H9 (cell line): ENCODE data around the gene NRXN3. TPM values are rescaled to one million over a fixed set of nuclear protein-coding genes. Genes with fewer than 3 reads are reported as not detected.

Source experiments
- DNase-seq: peaks from one replicate; pipeline ENCODE4 v3.0.0-alpha.2; 2017
- H2AFZ ChIP-seq: one replicate; pipeline ENCODE4 v1.6.1; 2013; ENCODE audit warnings: mild to moderate bottlenecking, low read length, control low read depth, moderate library complexity
- H2AK5ac ChIP-seq: 2 replicates; pipeline ENCODE4 v1.6.1; 2013; ENCODE audit warnings: low read length, control low read depth, mixed read lengths; ENCODE audit not compliant: insufficient read length
- H2BK120ac ChIP-seq: one replicate; pipeline ENCODE4 v1.6.1; 2013; ENCODE audit warnings: low read depth, mild to moderate bottlenecking, low read length, control low read depth, inconsistent platforms; ENCODE audit not compliant: poor library complexity, severe bottlenecking
- H2BK12ac ChIP-seq: 2 replicates; pipeline ENCODE4 v1.6.1; 2013; ENCODE audit warnings: low read length, control low read depth, mixed read lengths, low read depth; ENCODE audit not compliant: insufficient read length
- H2BK15ac ChIP-seq: 2 replicates; pipeline ENCODE4 v1.6.1; 2013; ENCODE audit warnings: low read depth, low read length, control low read depth
- H2BK20ac ChIP-seq: one replicate; pipeline ENCODE4 v1.6.1; 2013; ENCODE audit warnings: low read depth, mild to moderate bottlenecking, low read length, control low read depth, inconsistent platforms; ENCODE audit not compliant: poor library complexity, severe bottlenecking
- H2BK5ac ChIP-seq: 2 replicates; pipeline ENCODE4 v1.6.1; 2013; ENCODE audit warnings: low read length, control low read depth, mixed read lengths; ENCODE audit not compliant: insufficient read length
- H3K14ac ChIP-seq: 2 replicates; pipeline ENCODE4 v1.6.1; 2013; ENCODE audit warnings: low read length, control low read depth; ENCODE audit not compliant: insufficient read depth
- H3K18ac ChIP-seq: 2 replicates; pipeline ENCODE4 v1.6.1; 2013; ENCODE audit warnings: low read depth, mild to moderate bottlenecking, mixed read lengths, low read length, control low read depth; ENCODE audit not compliant: insufficient read length
- H3K23ac ChIP-seq: 2 replicates; pipeline ENCODE4 v1.6.1; 2013; ENCODE audit warnings: low read length, control low read depth, mixed read lengths, low read depth; ENCODE audit not compliant: insufficient read length
- H3K23me2 ChIP-seq: 2 replicates; pipeline ENCODE4 v1.6.1; 2013; ENCODE audit warnings: low read depth, mild to moderate bottlenecking, mixed read lengths, low read length, control low read depth; ENCODE audit not compliant: insufficient read length, poor library complexity, severe bottlenecking
- H3K27ac ChIP-seq: 2 replicates; pipeline ENCODE4 v1.5.1; 2013; ENCODE audit warnings: low read length, control low read depth, mixed read lengths, low read depth; ENCODE audit not compliant: insufficient read length
- H3K27me3 ChIP-seq: 2 replicates; pipeline ENCODE4 v1.6.1; 2013; ENCODE audit warnings: low read length, control low read depth, inconsistent platforms; ENCODE audit not compliant: insufficient read depth
- H3K4ac ChIP-seq: 2 replicates; pipeline ENCODE4 v1.6.1; 2013; ENCODE audit warnings: low read depth, mild to moderate bottlenecking, control low read depth, inconsistent platforms, low read length, moderate library complexity
- H3K4me1 ChIP-seq: 2 replicates; pipeline ENCODE4 v1.6.1; 2013; ENCODE audit warnings: low read length, control low read depth, inconsistent platforms; ENCODE audit not compliant: insufficient read depth
- H3K4me2 ChIP-seq: 2 replicates; pipeline ENCODE4 v1.6.1; 2013; ENCODE audit warnings: low read length, control low read depth, mixed read lengths; ENCODE audit not compliant: insufficient read length, insufficient read depth
- H3K56ac ChIP-seq: 2 replicates; pipeline ENCODE4 v1.6.1; 2013; ENCODE audit warnings: low read depth, mild to moderate bottlenecking, mixed read lengths, low read length, control low read depth; ENCODE audit not compliant: insufficient read length
- H3K79me1 ChIP-seq: 2 replicates; pipeline ENCODE4 v1.6.1; 2013; ENCODE audit warnings: low read depth, mild to moderate bottlenecking, moderate library complexity, low read length, control low read depth, inconsistent platforms; ENCODE audit not compliant: insufficient read depth, poor library complexity, severe bottlenecking
- H3K79me2 ChIP-seq: 2 replicates; pipeline ENCODE4 v1.6.1; 2013; ENCODE audit warnings: low read length, control low read depth, inconsistent platforms; ENCODE audit not compliant: insufficient read depth
- H3K9ac ChIP-seq: 2 replicates; pipeline ENCODE4 v1.6.1; 2013; ENCODE audit warnings: low read length, control low read depth, mixed read lengths; ENCODE audit not compliant: insufficient read length; ENCODE audit errors: extremely low read depth
- H3K9me3 ChIP-seq: one replicate; pipeline ENCODE4 v1.6.1; 2013; ENCODE audit warnings: low read depth, low read length, inconsistent platforms; ENCODE audit not compliant: control insufficient read depth
- H3T11ph ChIP-seq: one replicate; pipeline ENCODE4 v1.6.1; 2013; ENCODE audit warnings: mild to moderate bottlenecking, low read length, control low read depth, inconsistent platforms
- H4K20me1 ChIP-seq: one replicate; pipeline ENCODE4 v1.6.1; 2013; ENCODE audit not compliant: control insufficient read depth, insufficient read length, insufficient read depth
- H4K5ac ChIP-seq: 2 replicates; pipeline ENCODE4 v1.6.1; 2013; ENCODE audit warnings: low read depth, mild to moderate bottlenecking, mixed read lengths, low read length, control low read depth; ENCODE audit not compliant: insufficient read length
- H4K8ac ChIP-seq: replicated peaks from 2 replicates; pipeline ENCODE4 v1.6.1; 2013; ENCODE audit warnings: low read length, control low read depth, mixed read lengths, low read depth; ENCODE audit not compliant: insufficient read length
- H4K91ac ChIP-seq: 2 replicates; pipeline ENCODE4 v1.6.1; 2013; ENCODE audit warnings: low read depth, mild to moderate bottlenecking, moderate library complexity, mixed read lengths, low read length, control low read depth; ENCODE audit not compliant: insufficient read length
- H3K27ac Mint-ChIP-seq, 3 experiments: 2 replicates in 2 of 3; 3 replicates in 1 of 3; pipeline ENCODE4 v1.8.0; 2020 to 2021; ENCODE audit warnings: mixed read lengths in 3 of 3, mild to moderate bottlenecking in 1 of 3, moderate library complexity in 1 of 3
- H3K27me3 Mint-ChIP-seq: 2 replicates; pipeline ENCODE4 v1.8.0; 2021; ENCODE audit warnings: low read depth, mild to moderate bottlenecking, moderate library complexity, mixed read lengths
- H3K36me3 Mint-ChIP-seq, 3 experiments: 2 replicates in 2 of 3; 3 replicates in 1 of 3; pipeline ENCODE4 v1.8.0; 2020 to 2021; ENCODE audit warnings: low read depth in 3 of 3, mixed read lengths in 3 of 3; ENCODE audit not compliant: insufficient read depth in 1 of 3
- H3K4me1 Mint-ChIP-seq, 2 experiments: 2 replicates each; pipeline ENCODE4 v1.8.0; 2020; ENCODE audit warnings: mixed read lengths in 2 of 2
- H3K4me3 Mint-ChIP-seq, 2 experiments: 2 replicates in 1 of 2; 3 replicates in 1 of 2; pipeline ENCODE4 v1.8.0; 2020 to 2021; ENCODE audit warnings: mild to moderate bottlenecking in 2 of 2, mixed read lengths in 2 of 2, moderate library complexity in 1 of 2
- H3K9me3 Mint-ChIP-seq, 2 experiments: 2 replicates in 1 of 2; 3 replicates in 1 of 2; pipeline ENCODE4 v1.8.0; 2020; ENCODE audit warnings: mild to moderate bottlenecking in 2 of 2, mixed read lengths in 2 of 2, moderate library complexity in 1 of 2
- WGBS: extraction: QIAGEN DNeasy Blood & Tissue Kit; methylation state at CpG from one replicate; pipeline ENCODE4 v1.1.7; 2013; ENCODE audit warnings: missing lambda C conversion rate, low lambda C conversion rate, mixed read lengths; ENCODE audit not compliant: insufficient read length; ENCODE audit errors: extremely low coverage; 5-methylcytosine and 5-hydroxymethylcytosine counted together
- total RNA-seq: library from RNA; stranded (reverse); gene quantifications from 2 replicates; pipeline ENCODE4 v1.2.1, GENCODE V29; 2021
- TF ChIP-seq, protein P1 (sequence below): fragments of 200-600 bp; sonication (generic); conservative IDR thresholded peaks from 3 replicates; pipeline ENCODE4 v1.8.0; 2021; ENCODE audit warnings: antibody characterized with exemption, mild to moderate bottlenecking

NRXN3 gene
- total RNA-seq, 1 experiment from 2014 or later, result 1.8 TPM

- TF ChIP-seq, protein P1, sequence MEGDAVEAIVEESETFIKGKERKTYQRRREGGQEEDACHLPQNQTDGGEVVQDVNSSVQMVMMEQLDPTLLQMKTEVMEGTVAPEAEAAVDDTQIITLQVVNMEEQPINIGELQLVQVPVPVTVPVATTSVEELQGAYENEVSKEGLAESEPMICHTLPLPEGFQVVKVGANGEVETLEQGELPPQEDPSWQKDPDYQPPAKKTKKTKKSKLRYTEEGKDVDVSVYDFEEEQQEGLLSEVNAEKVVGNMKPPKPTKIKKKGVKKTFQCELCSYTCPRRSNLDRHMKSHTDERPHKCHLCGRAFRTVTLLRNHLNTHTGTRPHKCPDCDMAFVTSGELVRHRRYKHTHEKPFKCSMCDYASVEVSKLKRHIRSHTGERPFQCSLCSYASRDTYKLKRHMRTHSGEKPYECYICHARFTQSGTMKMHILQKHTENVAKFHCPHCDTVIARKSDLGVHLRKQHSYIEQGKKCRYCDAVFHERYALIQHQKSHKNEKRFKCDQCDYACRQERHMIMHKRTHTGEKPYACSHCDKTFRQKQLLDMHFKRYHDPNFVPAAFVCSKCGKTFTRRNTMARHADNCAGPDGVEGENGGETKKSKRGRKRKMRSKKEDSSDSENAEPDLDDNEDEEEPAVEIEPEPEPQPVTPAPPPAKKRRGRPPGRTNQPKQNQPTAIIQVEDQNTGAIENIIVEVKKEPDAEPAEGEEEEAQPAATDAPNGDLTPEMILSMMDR, result no peak
- H2AK5ac ChIP-seq, result no peak overlapping the region
- H2BK12ac ChIP-seq, result no peak overlapping the region
- no peak overlapping the region for H3K56ac ChIP-seq
- H3K18ac ChIP-seq, result no peak overlapping the region
- no peaks in the 10 kb centered on the region for H3K79me1 ChIP-seq
- H3K9ac ChIP-seq, result no peak overlapping the region
- H4K91ac ChIP-seq, result no peak overlapping the region
- DNase-seq, result no peak
- H2BK120ac ChIP-seq, result no peak overlapping the region
- H2BK5ac ChIP-seq, result no peak overlapping the region
- no peaks in the 10 kb centered on the region for H3K4me1 ChIP-seq
- WGBS, result no CpG with 5 or more reads among the region's 6 CpGs
- no peak overlapping the region for H3K14ac ChIP-seq
- no peaks in the 10 kb centered on the region for H3K9me3 Mint-ChIP-seq
- no peaks in the 10 kb centered on the region for H4K20me1 ChIP-seq
- no peak overlapping the region for H3T11ph ChIP-seq
- no peak overlapping the region for H2BK20ac ChIP-seq
- no peak overlapping the region for H4K5ac ChIP-seq
- no peaks in the 10 kb centered on the region for H3K27me3 Mint-ChIP-seq
- H3K27me3 ChIP-seq, result no peaks in the 10 kb centered on the region
- no peak overlapping the region for H3K4me2 ChIP-seq
- peaks cover 7 to 9% of the 10 kb centered on the region in 2 experiments for H3K4me1 Mint-ChIP-seq
- no peak overlapping the region for H3K23ac ChIP-seq
- no peak overlapping the region for H2AFZ ChIP-seq
- no peaks in the 10 kb centered on the region for H3K9me3 ChIP-seq
- H3K79me2 ChIP-seq, result no peaks in the 10 kb centered on the region
- no peaks in the 10 kb centered on the region for H3K23me2 ChIP-seq
- no peak overlapping the region for H4K8ac ChIP-seq
- no peak overlapping the region for H3K4me3 Mint-ChIP-seq
- H3K4ac ChIP-seq, result no peak overlapping the region
- H3K36me3 Mint-ChIP-seq, result no peaks in the 10 kb centered on the region; a peak in 1 of 7 replicates
- H2BK15ac ChIP-seq, result no peak overlapping the region
- no peak overlapping the region for H3K27ac Mint-ChIP-seq
- H3K27ac ChIP-seq, result no peak overlapping the region
Observed at GRCh38 chr14:78450669-78451318, 280.6 kb downstream of the NRXN3 start.
